ENCODE measurements around the gene ZFTA.
A peak's percentile ranks its signal among the peaks of the same experiment; 100 is the strongest.

ZFTA gene

GRCh38 chr11:63766531-63767235 is 1.9 kb downstream of the ZFTA start:
- DNase-seq = peak in 1 of 2 experiments; percentile 34
- TF ChIP-seq POLR2A (IDR thresholded peaks at IDR 0.05; ENCODE audit: low read length) (no peak), GATA1 (IDR thresholded peaks at IDR 0.05; ENCODE audit: low read depth, low read length) (no peak)

GRCh38 chr11:63765688-63766241 is 2.8 kb downstream of the ZFTA start:
- TF ChIP-seq GATA1 (IDR thresholded peaks at IDR 0.05; ENCODE audit: low read depth, low read length) (no peak), POLR2A (IDR thresholded peaks at IDR 0.05; ENCODE audit: low read length) (no peak)
- no peak for DNase-seq

GRCh38 chr11:63764679-63765647 is 3.6 kb downstream of the ZFTA start:
- TF ChIP-seq POLR2A (IDR thresholded peaks at IDR 0.05; ENCODE audit: low read length) = no peak
- no peak for TF ChIP-seq GATA1 (IDR thresholded peaks at IDR 0.05; ENCODE audit: low read depth, low read length)
- no peak for DNase-seq

GRCh38 chr11:63764340-63764678 is 4.3 kb downstream of the ZFTA start:
- DNase-seq = no peak
- TF ChIP-seq POLR2A (IDR thresholded peaks at IDR 0.05; ENCODE audit: low read length) = no peak
- no peak for TF ChIP-seq GATA1 (IDR thresholded peaks at IDR 0.05; ENCODE audit: low read depth, low read length)

- DNase-seq = no peak
- TF ChIP-seq POLR2A (IDR thresholded peaks at IDR 0.05; ENCODE audit: low read length) = no peak
- TF ChIP-seq GATA1 (IDR thresholded peaks at IDR 0.05; ENCODE audit: low read depth, low read length) = no peak
These were observed 4.9 kb downstream of the ZFTA start for GRCh38 chr11:63763496-63764339.

- TF ChIP-seq POLR2A (IDR thresholded peaks at IDR 0.05; ENCODE audit: low read length) (no peak), GATA1 (IDR thresholded peaks at IDR 0.05; ENCODE audit: low read depth, low read length) (no peak)
- no peak for DNase-seq
These were observed 5.7 kb downstream of the ZFTA start for GRCh38 chr11:63762654-63763495.

GRCh38 chr11:63761931-63762653 is 6.5 kb downstream of the ZFTA start:
- no peak for DNase-seq
- TF ChIP-seq POLR2A (IDR thresholded peaks at IDR 0.05; ENCODE audit: low read length) = no peak
- TF ChIP-seq GATA1 (IDR thresholded peaks at IDR 0.05; ENCODE audit: low read depth, low read length) = no peak

- TF ChIP-seq POLR2A (IDR thresholded peaks at IDR 0.05; ENCODE audit: low read length) (no peak), GATA1 (IDR thresholded peaks at IDR 0.05; ENCODE audit: low read depth, low read length) (no peak)
- no peak for DNase-seq
These were observed 7.4 kb downstream of the ZFTA start for GRCh38 chr11:63761188-63761587.

GRCh38 chr11:63760487-63761079 is 8.0 kb downstream of the ZFTA start:
- TF ChIP-seq POLR2A (IDR thresholded peaks at IDR 0.05; ENCODE audit: low read length) = no peak
- no peak for TF ChIP-seq GATA1 (IDR thresholded peaks at IDR 0.05; ENCODE audit: low read depth, low read length)
- no peak for DNase-seq

GRCh38 chr11:63756919-63757761 is 11.4 kb downstream of the ZFTA start:
- no peak for DNase-seq
- no peak for TF ChIP-seq GATA1 (IDR thresholded peaks at IDR 0.05; ENCODE audit: low read depth, low read length)
- TF ChIP-seq POLR2A (IDR thresholded peaks at IDR 0.05; ENCODE audit: low read length) = no peak

GRCh38 chr11:63749624-63750023 is 19.0 kb downstream of the ZFTA start:
- TF ChIP-seq POLR2A (IDR thresholded peaks at IDR 0.05; ENCODE audit: low read length) (no peak), GATA1 (IDR thresholded peaks at IDR 0.05; ENCODE audit: low read depth, low read length) (no peak)
- DNase-seq = no peak

All from erythroblast (primary cell).